Adipose tissue (tissue), 3 donors: ENCODE measurements around the gene SLC39A5. TPM values are rescaled to one million over a fixed set of nuclear protein-coding genes. Genes with fewer than 3 reads are reported as not detected.
"Not testable (repeated sequence)": the region's sequence is repeated elsewhere in the genome, so short reads cannot be mapped to it uniquely, and the experiment has no call there.

Experiments
- H3K27ac ChIP-seq: one replicate; pipeline ENCODE4 v1.5.1; 2013; ENCODE audit warnings: low read depth, low read length
- WGBS, 3 donors: extraction: QIAGEN DNeasy Blood & Tissue Kit; methylation state at CpG; one replicate each; pipeline ENCODE4 v1.1.7; 2013; 5-methylcytosine and 5-hydroxymethylcytosine counted together
- polyA plus RNA-seq, 3 donors: library from polyadenylated mRNA; stranded (reverse); fragments of 200-250 nt; gene quantifications; one replicate each; pipeline ENCODE4 v1.2.3, GENCODE V29; 2013
- donor health status: healthy with polysubstance abuse.
- donor health status: Bipolar disorder and iron deficiency.
- donor health status: healthy.

The SLC39A5 gene
- polyA plus RNA-seq, 3 donors = 0.31 to 209 (median 1.0) TPM

GRCh38 chr12:56260921-56261320 lies 31.1 kb downstream of the SLC39A5 start:
- WGBS, 3 donors = 87 to 92% (median 91%) methylated on average over 3 of the region's 3 CpGs
- no peak overlapping the region for H3K27ac ChIP-seq

GRCh38 chr12:56261503-56262232 lies 31.8 kb downstream of the SLC39A5 start:
- H3K27ac ChIP-seq = no peak overlapping the region
- WGBS, 3 donors = 84 to 87% (median 84%) methylated on average over 5 of the region's 5 CpGs

DNA sequence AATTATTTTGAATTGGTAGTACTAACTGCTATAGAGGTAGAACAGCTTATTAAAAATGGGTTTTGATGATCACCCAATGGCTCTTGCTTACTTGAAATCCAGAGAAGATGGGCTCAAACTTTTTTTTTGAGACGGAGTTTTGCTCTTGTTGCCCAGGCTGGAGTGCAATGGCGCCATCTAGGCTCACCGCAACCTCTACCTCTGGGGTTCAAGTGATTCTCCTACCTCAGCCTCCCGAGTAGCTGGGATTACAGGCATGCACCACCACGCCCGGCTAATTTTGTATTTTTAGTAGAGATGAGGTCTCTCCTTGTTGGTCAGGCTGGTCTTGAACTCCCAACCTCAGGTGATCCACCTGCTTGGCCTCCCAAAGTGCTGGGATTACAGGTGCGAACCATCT lies 33.1 kb downstream of the SLC39A5 start:
- 88 to 94% (median 89%) methylated on average over 7 of the region's 7 CpGs for WGBS, 3 donors
- not testable (repeated sequence) for H3K27ac ChIP-seq

- H3K27ac ChIP-seq = not testable (repeated sequence)
- WGBS, 3 donors = 48 to 56% (median 56%) methylated on average over 16 of the region's 16 CpGs
Measured at GRCh38 chr12:56266068-56266692, 36.3 kb downstream of the SLC39A5 start.

- 0 to 1% (median 0%) methylated on average over 47 to 68 of the region's 68 CpGs for WGBS, 3 donors
- no peak within 1 kb of the TSS for H3K27ac ChIP-seq
Measured at GRCh38 chr12:56266693-56267442, 37.0 kb downstream of the SLC39A5 start, which contains the start of gene COQ10A. Gene COQ10A (plus strand): TSS chr12:56266942. CDS start chr12:56267119, 177 bp downstream.

GRCh38 chr12:56267443-56268071 lies 37.7 kb downstream of the SLC39A5 start:
- 18 to 28% (median 26%) methylated on average over 21 of the region's 21 CpGs for whole genome bisulfite sequencing, 3 donors
- no peak overlapping the region for H3K27ac ChIP-seq

GRCh38 chr12:56271031-56271430 lies 41.2 kb downstream of the SLC39A5 start:
- WGBS, 3 donors = 7 to 26% (median 19%) methylated on average over 1 of the region's 1 CpG
- H3K27ac ChIP-seq = no peak overlapping the region

- not testable (repeated sequence) for H3K27ac ChIP-seq
- WGBS, 3 donors = 80 to 91% (median 86%) methylated on average over 2 of the region's 2 CpGs
Measured at GRCh38 chr12:56272468-56272867, 42.6 kb downstream of the SLC39A5 start.

DNA sequence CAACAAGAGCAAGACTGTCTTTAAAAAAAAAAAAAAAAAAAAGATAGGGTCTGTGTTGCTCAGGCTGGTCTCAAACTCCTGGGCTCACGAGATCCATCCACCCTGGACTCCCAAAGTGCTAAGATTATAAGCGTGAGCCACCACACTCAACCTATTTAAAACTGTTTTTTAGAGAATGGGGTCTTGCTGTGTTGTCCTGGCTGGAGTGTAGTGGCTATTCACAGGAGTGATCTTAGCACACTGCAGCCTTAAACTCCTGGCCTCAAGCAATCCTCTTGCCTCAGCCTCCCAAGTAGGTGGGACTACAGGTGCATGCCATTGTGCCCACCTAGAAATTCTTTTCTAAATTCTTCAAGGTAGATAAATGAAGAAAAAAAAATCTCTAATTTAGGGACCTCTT lies 44.4 kb downstream of the SLC39A5 start:
- no peak overlapping the region for H3K27ac ChIP-seq
- 96 to 100% (median 100%) methylated on average over 2 of the region's 2 CpGs for WGBS, 3 donors

GRCh38 chr12:56278905-56279304 lies 49.1 kb downstream of the SLC39A5 start:
- H3K27ac ChIP-seq = no peak overlapping the region
- 94 to 95% (median 94%) methylated on average over 3 of the region's 3 CpGs for WGBS, 3 donors

- H3K27ac ChIP-seq = no peak overlapping the region
Measured at GRCh38 chr12:56280849-56281248, 51.0 kb downstream of the SLC39A5 start.

GRCh38 chr12:56282030-56282429 lies 52.2 kb downstream of the SLC39A5 start:
- no peak overlapping the region for H3K27ac ChIP-seq
- 72 to 89% (median 77%) methylated on average over 6 of the region's 6 CpGs for WGBS, 3 donors

- 94 to 97% (median 97%) methylated on average over 2 of the region's 2 CpGs for WGBS, 3 donors
- H3K27ac ChIP-seq = no peak overlapping the region
Measured at GRCh38 chr12:56282579-56282978, 52.7 kb downstream of the SLC39A5 start.

DNA sequence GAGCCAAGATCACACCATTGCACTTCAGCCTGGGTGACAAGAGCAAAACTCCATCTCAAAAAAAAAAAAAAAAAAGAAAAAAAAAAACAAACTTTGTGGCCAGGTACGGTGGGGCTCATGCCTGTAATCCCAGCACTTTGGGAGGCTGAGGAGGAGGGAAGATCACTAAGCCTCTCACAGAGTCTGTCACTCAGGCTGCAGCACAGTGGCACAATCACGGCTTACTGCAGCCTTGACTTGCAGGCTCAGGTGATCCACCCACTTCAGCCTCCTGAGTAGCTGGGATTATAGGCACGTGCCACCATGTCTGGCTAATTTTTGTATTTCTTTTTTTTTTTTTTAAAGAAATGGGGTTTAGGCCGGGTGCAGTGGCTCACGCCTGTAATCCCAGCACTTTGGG lies 54.4 kb downstream of the SLC39A5 start:
- 85 to 93% (median 93%) methylated on average over 5 of the region's 5 CpGs for WGBS, 3 donors
- H3K27ac ChIP-seq = not testable (repeated sequence)

GRCh38 chr12:56286044-56286830 lies 56.4 kb downstream of the SLC39A5 start:
- H3K27ac ChIP-seq = no peak overlapping the region
- WGBS, 3 donors = 16 to 34% (median 28%) methylated on average over 4 of the region's 4 CpGs
